Measurements from ENCODE around the gene SIRPB2. TPM values are rescaled to one million over a fixed set of nuclear protein-coding genes. Genes with fewer than 3 reads are reported as not detected.

Gene SIRPB2
- total RNA-seq, 1 experiment from 2014 or later: 7.1 TPM

DNA sequence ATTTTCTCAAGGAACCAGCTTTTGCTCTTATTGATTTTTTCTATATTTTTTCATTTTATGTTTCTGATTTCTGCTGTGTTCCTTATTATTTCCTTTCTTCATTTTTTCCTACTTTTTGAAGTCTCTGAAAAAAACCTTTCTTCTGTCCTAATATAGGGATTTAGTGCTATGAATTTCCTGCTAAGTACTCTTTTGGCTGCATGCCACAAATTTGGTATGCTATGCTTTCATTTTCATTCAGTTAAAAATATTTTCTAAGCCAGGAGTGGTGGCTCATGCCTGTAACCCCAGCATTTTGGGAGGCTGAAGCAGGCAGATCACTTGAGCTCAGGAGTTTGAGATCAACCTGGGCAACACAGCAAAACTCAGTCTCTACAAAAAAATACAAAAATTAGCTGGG, 35.7 kb upstream of the SIRPB2 start:
- intact Hi-C loops (cut with micrococcal nuclease; ENCODE audit: unreplicated experiment): no loop called here
- Histone ChIP-seq H3K27me3 (ENCODE audit: insufficient read depth, low read depth) (no peaks in the 10 kb centered on the region), H3K36me3 (ENCODE audit: low read depth) (no peaks in the 10 kb centered on the region), H3K9me2 (ENCODE audit: insufficient read depth) (no peaks in the 10 kb centered on the region), H3F3A (ENCODE audit: insufficient read depth, low read depth) (peaks cover 20% of the 10 kb centered on the region; the same call in 1 of the 2 replicates), H4K20me1 (ENCODE audit: insufficient read depth) (no peaks in the 10 kb centered on the region), H3K79me2 (ENCODE audit: low read depth) (no peaks in the 10 kb centered on the region), H3K4me3 (no peak overlapping the region), H3K4me2 (no peak overlapping the region), H3K4me1 (replicated peaks; ENCODE audit: insufficient read depth) (peaks cover 8% of the 10 kb centered on the region; the same call in 1 of the 2 replicates), H3K9me3 (ENCODE audit: insufficient read depth, low read depth) (no peaks in the 10 kb centered on the region; the same call in 1 of the 2 replicates), H3K27ac (no peak overlapping the region), H2AFZ (no peak overlapping the region)
- DNase-seq: no peak
- CTCF ChIA-PET: no interaction called here
- TF ChIP-seq, protein P1, sequence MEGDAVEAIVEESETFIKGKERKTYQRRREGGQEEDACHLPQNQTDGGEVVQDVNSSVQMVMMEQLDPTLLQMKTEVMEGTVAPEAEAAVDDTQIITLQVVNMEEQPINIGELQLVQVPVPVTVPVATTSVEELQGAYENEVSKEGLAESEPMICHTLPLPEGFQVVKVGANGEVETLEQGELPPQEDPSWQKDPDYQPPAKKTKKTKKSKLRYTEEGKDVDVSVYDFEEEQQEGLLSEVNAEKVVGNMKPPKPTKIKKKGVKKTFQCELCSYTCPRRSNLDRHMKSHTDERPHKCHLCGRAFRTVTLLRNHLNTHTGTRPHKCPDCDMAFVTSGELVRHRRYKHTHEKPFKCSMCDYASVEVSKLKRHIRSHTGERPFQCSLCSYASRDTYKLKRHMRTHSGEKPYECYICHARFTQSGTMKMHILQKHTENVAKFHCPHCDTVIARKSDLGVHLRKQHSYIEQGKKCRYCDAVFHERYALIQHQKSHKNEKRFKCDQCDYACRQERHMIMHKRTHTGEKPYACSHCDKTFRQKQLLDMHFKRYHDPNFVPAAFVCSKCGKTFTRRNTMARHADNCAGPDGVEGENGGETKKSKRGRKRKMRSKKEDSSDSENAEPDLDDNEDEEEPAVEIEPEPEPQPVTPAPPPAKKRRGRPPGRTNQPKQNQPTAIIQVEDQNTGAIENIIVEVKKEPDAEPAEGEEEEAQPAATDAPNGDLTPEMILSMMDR (conservative IDR thresholded peaks at IDR 0.05): no peak
- TF ChIP-seq EZH2 (IDR thresholded peaks at IDR 0.05; ENCODE audit: low read depth): no peak
- POLR2A ChIA-PET (ENCODE audit: unreplicated experiment): no interaction called here
- no TSS peak for BruUV-seq (replicated peaks)

DNA sequence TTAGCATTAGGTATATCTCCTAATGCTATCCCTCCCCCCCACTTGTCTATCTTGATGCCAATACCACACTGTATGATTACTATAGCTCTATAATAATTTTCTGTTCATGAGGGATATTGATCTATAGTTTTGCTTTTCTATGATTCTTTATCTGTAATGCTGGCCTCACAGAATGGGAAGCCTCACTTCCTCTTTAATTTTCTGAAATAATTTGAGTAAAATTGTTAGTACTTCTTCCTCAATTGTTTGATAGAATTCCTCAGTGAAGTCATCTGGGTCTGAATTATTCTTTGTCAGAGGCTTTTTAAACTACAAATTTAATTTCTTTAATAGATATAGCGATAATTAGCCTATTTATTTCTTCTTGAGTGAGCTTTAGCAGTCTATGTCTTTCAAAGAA, 35.1 kb upstream of the SIRPB2 start:
- H3K4me3 ChIP-seq: no peak overlapping the region
- BruUV-seq (replicated peaks): no TSS peak
- H3K27ac ChIP-seq: no peak overlapping the region
- no peaks in the 10 kb centered on the region for H4K20me1 ChIP-seq (ENCODE audit: insufficient read depth)
- H3K4me2 ChIP-seq: no peak overlapping the region
- H3K4me1 ChIP-seq (replicated peaks; ENCODE audit: insufficient read depth): peaks cover 8% of the 10 kb centered on the region; the same call in 1 of the 2 replicates
- DNase-seq: no peak
- TF ChIP-seq EZH2 (IDR thresholded peaks at IDR 0.05; ENCODE audit: low read depth): no peak
- TF ChIP-seq, protein P1 (conservative IDR thresholded peaks at IDR 0.05): no peak
- H3K79me2 ChIP-seq (ENCODE audit: low read depth): no peaks in the 10 kb centered on the region
- no peak overlapping the region for H2AFZ ChIP-seq
- no peaks in the 10 kb centered on the region for H3K9me2 ChIP-seq (ENCODE audit: insufficient read depth)
- ChIA-PET CTCF (no interaction called here), POLR2A (ENCODE audit: unreplicated experiment) (no interaction called here)
- H3K9me3 ChIP-seq (ENCODE audit: insufficient read depth, low read depth): no peaks in the 10 kb centered on the region; the same call in 1 of the 2 replicates
- H3K36me3 ChIP-seq (ENCODE audit: low read depth): no peaks in the 10 kb centered on the region
- intact Hi-C loops (cut with micrococcal nuclease; ENCODE audit: unreplicated experiment): no loop called here
- H3K27me3 ChIP-seq (ENCODE audit: insufficient read depth, low read depth): no peaks in the 10 kb centered on the region
- peaks cover 20% of the 10 kb centered on the region; the same call in 1 of the 2 replicates for H3F3A ChIP-seq (ENCODE audit: insufficient read depth, low read depth)

DNA sequence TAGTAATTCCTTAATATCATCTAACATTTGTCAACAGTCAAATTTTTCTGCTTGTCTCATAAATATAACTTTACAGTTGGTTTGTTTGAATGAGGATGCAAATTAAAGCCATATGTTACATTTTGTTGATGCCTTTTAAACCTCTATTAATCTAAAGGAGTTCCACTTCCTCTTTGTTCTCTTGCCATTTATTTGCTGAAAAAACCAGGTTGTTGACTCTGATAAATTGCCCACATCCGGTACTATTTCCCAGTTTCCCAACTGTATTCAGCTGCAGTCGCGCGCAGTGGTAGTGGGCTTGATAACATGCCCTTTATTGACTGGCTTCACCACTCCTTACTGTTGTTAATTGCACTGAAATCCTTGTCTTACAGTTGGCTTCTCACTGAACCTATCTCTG, 32.8 kb upstream of the SIRPB2 start:
- no peaks in the 10 kb centered on the region for H3K9me2 ChIP-seq (ENCODE audit: insufficient read depth)
- H3F3A ChIP-seq (ENCODE audit: insufficient read depth, low read depth): peaks cover 8% of the 10 kb centered on the region; the same call in 1 of the 2 replicates
- ChIA-PET POLR2A (ENCODE audit: unreplicated experiment) (no interaction called here), CTCF (no interaction called here)
- peaks cover 5% of the 10 kb centered on the region; the same call in 1 of the 2 replicates for H3K4me1 ChIP-seq (replicated peaks; ENCODE audit: insufficient read depth)
- no peaks in the 10 kb centered on the region for H4K20me1 ChIP-seq (ENCODE audit: insufficient read depth)
- BruUV-seq (replicated peaks): no TSS peak
- H3K4me2 ChIP-seq: no peak overlapping the region
- 0 out of 2 replicates have a peak overlapping the region, but pooled peaks have one; percentile 68 for H2AFZ ChIP-seq
- DNase-seq: no peak
- H3K9me3 ChIP-seq (ENCODE audit: insufficient read depth, low read depth): no peaks in the 10 kb centered on the region; the same call in 1 of the 2 replicates
- no peak for TF ChIP-seq EZH2 (IDR thresholded peaks at IDR 0.05; ENCODE audit: low read depth)
- TF ChIP-seq, protein P1 (conservative IDR thresholded peaks at IDR 0.05): no peak
- no peak overlapping the region for H3K27ac ChIP-seq
- no peaks in the 10 kb centered on the region for H3K36me3 ChIP-seq (ENCODE audit: low read depth)
- no peaks in the 10 kb centered on the region for H3K79me2 ChIP-seq (ENCODE audit: low read depth)
- intact Hi-C loops (cut with micrococcal nuclease; ENCODE audit: unreplicated experiment): no loop called here
- H3K27me3 ChIP-seq (ENCODE audit: insufficient read depth, low read depth): no peaks in the 10 kb centered on the region
- H3K4me3 ChIP-seq: no peak overlapping the region
